NCI-H1092 treated with DMSO at 0.1 percent for 48 hours (cell line): ENCODE results near the gene PDE1A.
"Not testable (repeated sequence)": the region's sequence is repeated elsewhere in the genome, so short reads cannot be mapped to it uniquely, and the experiment has no call there.

Experiments used
- DNase-seq: peaks from one replicate; lab custom pipeline; 2025; lab: John Stamatoyannopoulos, UW

Gene PDE1A

GRCh38 chr2:182406221-182406620 is 20.6 kb downstream of the PDE1A start:
- no peak for DNase-seq

- DNase-seq = no peak
Observed at GRCh38 chr2:182404975-182405561, 21.8 kb downstream of the PDE1A start.

- DNase-seq = no peak
Observed at GRCh38 chr2:182404092-182404491, 22.7 kb downstream of the PDE1A start.

- no peak for DNase-seq
Observed at GRCh38 chr2:182393270-182393760, 33.5 kb downstream of the PDE1A start.

GRCh38 chr2:182391443-182391842 is 35.4 kb downstream of the PDE1A start:
- no peak for DNase-seq

GRCh38 chr2:182386267-182386880 is 40.5 kb downstream of the PDE1A start:
- DNase-seq = not testable (repeated sequence)

GRCh38 chr2:182384860-182385259 is 42.0 kb downstream of the PDE1A start:
- DNase-seq = no peak

- no peak for DNase-seq
Observed at GRCh38 chr2:182381225-182381624, 45.6 kb downstream of the PDE1A start.

- peak; percentile 36 for DNase-seq
Observed at GRCh38 chr2:182379241-182379640, 47.6 kb downstream of the PDE1A start.

GRCh38 chr2:182378759-182379158 is 48.1 kb downstream of the PDE1A start:
- DNase-seq = no peak

- no peak for DNase-seq
Observed at GRCh38 chr2:182377467-182377866, 49.4 kb downstream of the PDE1A start.

GRCh38 chr2:182375862-182376261 is 51.0 kb downstream of the PDE1A start:
- DNase-seq = no peak

- no peak for DNase-seq
Observed at GRCh38 chr2:182372661-182373060, 54.2 kb downstream of the PDE1A start.

- DNase-seq = no peak
Observed at GRCh38 chr2:182368996-182369395, 57.8 kb downstream of the PDE1A start.

GRCh38 chr2:182368446-182368845 is 58.4 kb downstream of the PDE1A start:
- DNase-seq = no peak

GRCh38 chr2:182367401-182367800 is 59.4 kb downstream of the PDE1A start:
- no peak for DNase-seq

GRCh38 chr2:182366628-182367027 is 60.2 kb downstream of the PDE1A start:
- DNase-seq = peak; percentile 32

GRCh38 chr2:182365855-182366254 is 61.0 kb downstream of the PDE1A start:
- no peak for DNase-seq

GRCh38 chr2:182361477-182361876 is 65.4 kb downstream of the PDE1A start:
- DNase-seq = no peak

GRCh38 chr2:182360663-182361260 is 66.1 kb downstream of the PDE1A start:
- no peak for DNase-seq

- no peak for DNase-seq
Observed at GRCh38 chr2:182359990-182360662, 66.7 kb downstream of the PDE1A start.

- DNase-seq = no peak
Observed at GRCh38 chr2:182359027-182359989, 67.5 kb downstream of the PDE1A start.
